GM18867 (cell line): ENCODE measurements around the gene UTS2B.
A peak's percentile ranks its signal among the peaks of the same experiment; 100 is the strongest.

Source experiments
- ATAC-seq: cut with Tn5 transposase; IDR thresholded peaks from one replicate; pipeline ENCODE4 v1.9.1; 2021; ENCODE audit warnings: mild to moderate bottlenecking, moderate library complexity; ENCODE audit not compliant: unreplicated experiment

The UTS2B gene

DNA sequence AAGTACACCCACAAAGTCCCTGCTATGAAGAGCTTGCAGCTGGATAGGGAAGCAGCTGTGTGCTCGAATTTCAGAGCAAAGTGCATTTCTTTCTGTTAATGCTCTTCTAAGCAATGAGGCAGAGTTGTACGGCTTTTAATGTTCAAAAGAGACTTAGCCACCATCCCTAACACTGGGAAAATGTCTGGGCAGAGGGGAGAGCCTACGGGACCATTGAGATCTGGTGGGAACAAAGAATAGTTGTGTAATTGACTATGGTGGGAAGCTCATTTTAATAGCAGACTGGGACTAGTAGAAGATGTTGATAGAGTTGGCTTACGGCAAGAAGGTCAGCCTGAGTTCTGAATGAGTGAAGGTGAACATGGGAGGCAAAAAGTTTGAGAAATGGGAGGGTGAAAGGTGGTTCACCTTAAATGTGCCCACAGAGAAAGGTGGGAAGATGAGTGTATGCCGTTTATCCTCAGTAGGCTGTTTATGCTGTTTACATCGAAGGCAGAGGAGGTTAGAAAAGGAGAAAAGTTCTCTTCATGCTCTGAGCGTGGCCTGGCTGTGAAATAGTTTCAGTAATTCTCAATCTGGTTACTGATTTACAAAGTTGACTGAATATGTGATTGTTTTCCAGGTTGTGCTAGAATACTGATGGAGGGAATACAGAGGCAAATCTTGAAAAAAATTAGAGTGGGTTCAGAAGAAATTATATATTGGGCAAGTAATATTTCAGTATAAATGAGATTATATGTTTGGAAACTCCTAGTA lies 22.9 kb upstream of the UTS2B start:
- no peak for ATAC-seq

DNA sequence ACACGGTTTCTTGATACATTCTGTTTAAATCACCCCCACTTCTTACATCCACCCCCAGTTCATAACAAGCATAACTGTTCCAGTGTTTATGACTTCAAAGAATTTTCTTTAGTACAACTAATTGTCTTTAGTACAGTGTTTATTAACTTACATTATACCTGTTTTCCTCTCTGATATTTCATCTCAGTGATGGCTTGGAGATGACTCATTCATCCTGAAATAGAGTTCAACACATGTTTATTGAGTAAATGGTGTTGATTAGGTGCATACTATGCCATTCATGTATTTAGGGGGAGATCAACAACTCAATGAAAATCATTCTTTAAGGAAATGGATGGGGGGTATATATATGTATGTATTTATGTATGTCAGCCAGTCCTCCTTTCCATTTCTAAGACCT lies 21.7 kb upstream of the UTS2B start:
- no peak for ATAC-seq

DNA sequence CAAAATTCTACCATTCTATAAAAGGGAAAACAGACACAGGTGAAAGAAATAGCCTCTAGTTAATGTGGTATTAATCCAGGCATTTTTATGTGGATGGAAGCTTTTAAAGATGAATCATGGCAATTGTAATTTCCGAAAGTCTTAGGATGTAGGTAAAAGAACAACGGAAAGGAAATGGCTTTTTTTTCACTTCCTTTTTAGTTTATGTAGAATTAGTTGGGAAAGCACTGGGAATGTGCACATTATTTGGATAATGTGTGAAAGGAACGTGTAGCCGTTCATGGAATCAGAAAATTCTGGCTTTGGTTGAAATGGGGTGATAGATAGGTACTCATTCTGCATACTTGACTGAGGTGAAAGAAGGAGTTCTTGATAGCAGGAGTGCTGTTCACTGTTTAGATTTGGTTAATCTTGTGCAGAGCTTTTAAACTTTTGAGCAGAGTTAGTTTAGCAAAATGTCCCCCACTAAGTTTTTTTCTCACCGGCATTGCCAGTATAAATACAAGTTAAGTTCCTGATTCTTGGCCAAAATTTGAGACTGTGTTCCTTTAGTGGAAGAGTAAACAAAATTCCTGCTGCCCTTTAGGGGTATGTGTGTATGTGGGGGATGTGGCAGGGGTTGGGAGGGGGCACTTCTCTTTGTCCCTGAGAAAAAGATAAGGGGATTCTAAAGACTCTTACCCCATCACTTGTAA lies 20.2 kb upstream of the UTS2B start:
- ATAC-seq = no peak

DNA sequence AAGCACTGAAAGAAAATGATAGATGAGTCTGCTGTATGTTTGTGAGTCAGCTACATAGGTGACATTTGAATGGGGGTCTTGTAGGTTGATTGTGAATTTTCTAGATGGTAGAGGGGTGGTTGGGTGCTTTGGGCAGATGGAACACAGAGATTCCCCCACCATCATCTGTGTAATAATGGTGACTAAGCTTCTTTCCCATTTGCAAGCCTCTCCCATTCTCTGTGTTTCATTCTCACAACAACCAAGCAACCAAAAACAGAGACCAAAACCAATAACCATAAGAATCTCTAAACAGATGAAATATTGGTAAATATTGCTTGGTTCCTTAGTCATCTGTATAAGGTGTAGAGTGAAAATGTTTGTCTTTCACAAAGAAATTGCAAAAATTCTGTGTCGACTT lies 17.8 kb upstream of the UTS2B start:
- no peak for ATAC-seq

DNA sequence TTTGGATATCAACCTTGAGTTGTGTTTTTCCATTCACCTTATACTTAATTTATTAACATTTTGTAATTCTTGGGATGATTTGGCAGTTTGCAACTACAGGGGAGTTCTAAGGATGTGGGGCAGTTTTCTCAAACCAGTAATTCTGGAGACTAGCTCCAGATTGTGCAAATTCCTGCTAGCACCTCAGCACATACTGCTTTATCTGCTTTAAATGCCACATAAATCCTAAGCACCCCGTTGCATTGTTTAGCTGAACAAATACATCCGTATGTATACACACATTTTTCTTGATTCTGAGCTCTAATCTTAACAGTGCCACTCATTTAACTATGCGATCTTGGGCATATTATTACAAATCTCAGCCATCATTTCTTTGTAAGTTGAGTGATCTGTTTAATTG lies 16.9 kb upstream of the UTS2B start:
- ATAC-seq = no peak

DNA sequence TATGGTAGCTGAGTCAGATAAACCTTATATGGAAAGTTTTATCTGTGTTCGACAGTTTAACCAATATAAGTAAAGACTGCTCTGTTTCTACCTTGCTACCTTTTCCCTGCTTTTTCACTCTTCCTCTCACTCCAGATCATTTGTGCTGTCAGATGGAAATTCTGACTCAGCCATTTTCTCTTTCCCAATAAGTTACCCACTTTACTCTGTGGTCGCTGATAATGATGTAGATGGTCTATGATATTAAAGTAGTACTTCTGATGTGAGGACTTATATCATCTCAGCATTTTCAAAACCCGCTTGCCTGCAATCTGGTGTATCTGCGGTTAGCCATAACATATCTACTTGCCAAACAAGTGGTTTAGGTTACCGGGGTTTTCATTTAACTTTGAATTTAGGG lies 15.0 kb upstream of the UTS2B start:
- ATAC-seq = no peak

DNA sequence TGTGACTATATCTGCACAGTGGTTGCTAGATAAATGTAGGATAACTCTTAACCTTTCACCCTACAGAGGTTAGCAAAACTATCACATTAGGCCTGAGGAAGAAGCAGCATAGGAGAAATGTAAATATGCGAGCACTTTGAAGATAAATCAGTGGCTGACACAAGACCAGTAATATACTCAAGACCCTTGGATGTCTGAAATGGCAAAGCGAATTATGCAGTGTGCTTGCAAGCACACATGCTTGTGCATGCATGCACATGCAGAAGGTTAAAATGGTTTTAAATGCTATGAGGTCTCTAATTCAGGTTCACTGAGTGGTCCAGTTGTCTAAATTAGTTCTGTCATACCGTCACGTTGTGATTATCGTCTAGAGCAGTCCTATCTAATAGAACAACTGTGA lies 13.6 kb upstream of the UTS2B start:
- ATAC-seq = no peak

DNA sequence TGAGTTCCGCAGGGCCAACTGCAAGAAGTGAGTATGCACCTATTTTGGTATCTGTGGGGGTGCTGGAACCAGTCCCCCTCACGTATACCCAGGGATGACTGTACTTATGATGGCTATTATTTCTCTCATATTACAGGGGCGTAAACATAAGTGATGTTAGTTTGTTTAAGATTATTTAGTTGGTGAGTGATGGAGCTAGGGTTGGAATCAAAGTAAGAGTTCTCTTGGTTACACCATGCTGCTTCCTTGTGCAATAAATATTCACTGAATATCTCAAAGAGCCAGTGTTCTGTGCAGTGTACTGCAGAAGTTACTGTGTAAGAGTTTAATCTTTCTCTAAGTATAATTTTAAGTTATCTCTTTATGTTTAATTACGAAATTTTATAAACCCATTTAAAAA lies 12.8 kb upstream of the UTS2B start:
- no peak for ATAC-seq

DNA sequence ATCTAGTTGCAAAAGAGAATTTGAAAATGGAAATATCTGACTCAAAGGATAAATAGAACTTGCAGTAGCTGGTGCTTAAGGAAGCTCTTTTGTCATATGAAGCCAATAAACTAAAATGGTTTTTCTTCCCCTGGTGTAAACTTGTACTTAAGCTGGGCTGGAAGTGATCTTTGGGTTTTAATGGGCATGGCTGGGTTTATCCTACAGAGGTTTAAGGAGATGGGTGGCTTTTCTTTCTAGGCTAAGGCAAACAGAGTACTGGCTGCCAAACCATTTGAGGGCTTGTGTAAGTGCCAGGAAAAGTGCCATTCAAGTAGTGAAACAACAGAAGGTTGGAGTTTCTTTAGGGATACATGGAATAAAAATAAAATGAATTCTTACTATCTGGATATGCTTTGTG lies 12.1 kb upstream of the UTS2B start:
- ATAC-seq = no peak

DNA sequence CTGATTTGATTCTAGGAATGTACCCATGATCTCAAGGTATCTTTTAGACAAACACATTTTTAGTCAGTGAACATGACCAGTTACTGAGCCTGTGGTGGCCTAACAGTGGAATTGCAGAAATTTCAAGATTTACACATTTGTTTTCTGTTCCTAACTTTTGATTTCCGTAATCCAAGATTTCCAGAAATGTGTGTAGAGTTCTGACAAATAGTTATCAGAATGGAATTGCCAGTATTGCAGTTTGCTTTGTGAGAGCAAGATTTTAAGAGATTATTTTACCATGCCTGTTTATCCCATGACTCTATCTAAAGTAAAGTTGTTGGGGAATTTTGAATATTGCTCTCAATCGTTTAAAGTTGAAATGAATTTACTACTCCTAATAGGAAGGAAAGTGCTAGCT lies 11.7 kb upstream of the UTS2B start:
- ATAC-seq = no peak

DNA sequence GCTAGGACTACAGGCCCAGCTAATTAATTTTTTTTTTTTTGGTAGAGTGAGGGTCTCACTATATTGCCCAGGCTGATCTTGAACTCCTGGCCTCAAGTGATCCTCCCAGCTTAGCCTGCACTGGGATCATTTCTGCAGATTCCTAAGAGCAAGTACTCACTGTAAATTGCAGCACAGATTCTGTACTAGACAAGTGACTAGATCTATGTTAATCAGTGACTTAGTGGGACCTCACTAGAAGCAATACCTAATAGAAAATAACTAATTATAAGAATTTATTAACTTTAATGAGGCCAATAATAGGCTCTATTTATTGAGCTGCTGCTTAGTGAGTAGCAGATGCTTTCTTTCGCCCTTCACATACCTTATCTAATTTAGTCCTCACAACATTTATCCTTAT lies 10.6 kb upstream of the UTS2B start:
- ATAC-seq = no peak

DNA sequence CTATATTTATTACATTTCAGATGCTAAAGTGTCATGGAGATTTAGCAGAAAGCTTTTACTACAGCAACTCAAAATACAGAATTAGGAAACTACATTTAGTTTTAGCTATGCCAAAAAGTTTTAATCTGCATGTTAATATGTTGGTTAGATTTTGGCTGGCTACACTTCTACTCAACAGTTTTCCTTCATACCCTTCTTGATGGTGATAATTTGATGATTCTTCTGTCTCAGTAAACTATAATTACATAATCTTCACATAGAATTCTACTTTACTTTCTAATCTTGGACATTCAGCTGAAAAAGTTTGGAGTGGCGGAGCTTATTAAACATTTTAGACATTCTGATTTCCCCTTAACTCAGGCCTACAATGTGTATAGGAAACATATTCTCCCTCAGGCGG lies 10.0 kb upstream of the UTS2B start:
- ATAC-seq = no peak

DNA sequence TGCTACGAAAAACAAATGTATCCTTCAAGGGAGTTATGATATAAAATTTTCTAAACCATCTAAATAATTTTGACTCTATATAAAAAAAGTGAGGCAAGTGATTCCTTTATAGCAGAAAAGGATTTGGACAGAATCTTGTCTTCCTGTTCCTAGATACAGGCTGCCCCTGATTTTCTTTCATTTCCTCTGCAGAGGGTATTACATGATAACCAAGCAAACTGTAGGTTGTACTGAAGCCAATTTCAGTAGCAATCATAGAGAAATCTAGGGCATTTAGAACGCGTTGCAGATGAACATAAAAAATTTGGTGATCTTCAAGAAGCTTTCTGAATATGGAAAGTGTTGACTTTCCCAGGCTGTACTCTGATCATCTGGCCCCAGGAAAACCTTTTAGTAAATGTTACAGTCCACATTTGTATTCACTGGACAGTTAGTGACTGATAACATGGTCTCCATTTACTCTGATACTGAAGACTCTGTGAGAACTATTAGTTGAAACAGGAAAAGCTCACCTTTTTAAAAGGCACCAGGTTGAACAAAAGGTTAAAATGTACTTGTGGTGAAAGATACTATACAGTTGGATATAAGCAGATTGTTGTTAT lies 9.1 kb upstream of the UTS2B start:
- no peak for ATAC-seq

DNA sequence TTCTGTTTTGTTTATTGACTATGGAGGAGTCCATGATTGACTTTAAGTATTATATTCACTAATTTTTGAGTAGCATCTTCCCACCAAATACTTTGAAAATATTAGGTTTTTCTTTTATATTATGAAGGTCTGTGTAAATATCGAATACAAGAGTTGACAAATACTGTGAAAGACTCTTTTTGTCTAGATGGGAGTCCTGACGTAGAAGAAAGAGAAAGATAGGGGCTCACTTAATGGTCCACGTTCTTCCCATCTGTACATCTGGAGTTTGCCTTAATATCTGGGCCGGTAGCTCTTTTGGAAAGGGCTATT lies 7.8 kb upstream of the UTS2B start:
- ATAC-seq = no peak

DNA sequence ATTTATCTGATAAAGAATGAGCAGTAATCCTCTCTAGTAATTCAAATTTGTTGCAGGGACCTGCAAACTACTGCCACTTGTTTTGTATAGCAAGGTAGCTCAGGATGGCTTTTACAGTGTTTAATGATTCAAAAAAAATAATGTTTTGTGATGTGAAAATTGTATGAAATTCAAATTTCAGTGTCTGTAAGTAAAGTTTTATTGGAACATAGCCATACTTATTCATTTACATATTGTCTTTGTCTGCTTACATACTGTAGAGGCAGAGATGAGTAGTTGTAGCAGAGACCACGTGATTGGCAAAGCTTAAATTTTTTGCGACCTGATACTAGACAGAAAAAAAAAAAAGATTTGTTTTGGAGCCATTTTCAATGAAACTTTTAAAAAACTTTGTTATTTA lies 6.5 kb upstream of the UTS2B start:
- ATAC-seq = peak; percentile 49

DNA sequence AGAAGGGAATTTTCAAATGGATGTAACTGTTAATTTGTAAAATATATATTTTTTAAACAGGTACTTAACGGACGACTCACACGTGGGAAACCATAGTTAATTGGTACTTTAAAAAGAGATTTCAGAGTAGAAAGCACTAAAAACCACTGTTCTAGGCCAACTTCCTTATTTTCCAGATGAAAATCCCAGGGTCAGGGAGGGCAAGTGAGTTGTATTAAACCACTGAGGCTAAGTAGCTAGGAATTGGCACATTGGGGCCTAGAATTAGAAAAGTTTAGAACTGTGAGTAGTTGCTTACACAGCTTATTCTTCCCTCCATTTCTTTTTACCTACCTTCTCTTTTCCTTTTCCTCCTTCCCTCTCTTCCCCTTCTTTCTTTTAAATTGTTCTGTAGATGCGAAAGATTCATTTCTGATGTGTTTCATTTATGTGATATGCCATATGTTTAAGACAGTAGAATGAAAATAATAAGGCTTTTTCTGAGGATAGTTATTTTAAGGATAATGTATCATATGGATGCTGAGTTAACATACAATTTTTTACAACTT lies 4.1 kb upstream of the UTS2B start:
- ATAC-seq = no peak

DNA sequence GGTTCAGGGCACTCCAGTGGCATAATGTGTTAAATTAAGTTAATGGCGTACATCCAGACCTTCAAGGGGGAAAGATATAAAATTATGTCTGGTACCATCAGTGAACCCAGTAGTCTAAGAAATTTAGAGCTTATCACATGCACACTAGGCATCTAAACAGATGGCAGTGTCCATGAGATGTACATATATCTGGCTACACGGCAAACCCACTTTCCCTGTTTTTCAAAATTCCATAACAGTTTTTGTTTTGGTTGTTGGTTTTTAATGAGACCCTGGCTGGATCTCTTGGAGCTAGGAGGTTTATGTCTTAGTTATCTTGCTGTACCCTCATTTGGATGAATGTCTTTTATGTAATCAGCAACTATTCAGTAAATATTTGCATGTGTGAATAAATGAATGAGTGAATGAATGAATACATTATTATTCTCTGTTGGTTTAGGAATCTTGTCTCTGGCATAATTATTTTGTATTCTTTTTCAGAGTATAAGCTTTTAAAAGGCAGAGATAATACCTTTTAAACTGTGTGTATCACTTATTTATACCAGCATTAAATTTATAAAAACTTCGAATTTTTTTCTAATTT lies 3.1 kb upstream of the UTS2B start:
- no peak for ATAC-seq

DNA sequence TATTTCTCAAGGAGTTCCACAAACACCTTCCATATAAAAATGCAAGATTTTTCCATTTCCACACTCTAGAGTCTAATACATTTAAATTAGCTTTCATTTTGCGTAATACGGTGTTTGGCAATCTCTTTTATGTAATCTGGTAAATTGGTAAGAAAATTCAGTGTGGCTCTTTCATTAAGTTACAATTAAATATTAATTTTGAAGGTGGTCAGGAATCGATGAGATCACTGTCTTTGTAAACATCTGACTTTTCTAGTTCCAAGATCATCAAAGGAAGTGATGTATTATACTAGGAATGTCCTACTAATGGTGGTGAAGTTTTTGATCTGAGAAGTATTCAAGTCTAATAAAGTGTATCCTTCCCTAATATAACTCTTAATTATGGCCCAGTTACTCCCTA lies 1.1 kb upstream of the UTS2B start:
- ATAC-seq = no peak

DNA sequence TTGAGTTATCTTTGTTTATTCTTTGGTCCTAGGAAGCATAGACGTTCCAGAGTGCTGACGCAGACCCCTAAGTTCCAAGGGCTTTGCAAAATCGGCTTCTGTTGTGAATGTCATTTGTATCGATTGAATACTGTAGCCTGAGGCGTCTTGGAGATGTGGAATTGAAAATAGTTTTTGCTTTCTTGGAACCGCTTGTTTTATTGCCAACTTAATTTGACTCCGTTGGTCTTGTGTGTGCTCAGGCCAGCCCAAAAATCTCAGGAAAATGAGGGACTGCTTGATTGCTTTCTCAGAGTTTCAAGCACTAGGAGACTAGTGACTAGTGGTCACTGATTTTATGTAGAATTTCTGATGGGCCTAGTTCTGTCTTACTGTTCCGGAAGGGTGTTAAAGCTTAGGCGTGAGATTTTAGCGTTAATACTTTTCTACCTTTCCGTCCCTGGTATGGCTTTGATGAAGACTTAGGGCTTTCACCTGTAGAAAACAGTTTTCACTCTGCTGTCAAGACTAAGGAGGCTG lies 263 bp upstream of the UTS2B start:
- no peak for ATAC-seq

DNA sequence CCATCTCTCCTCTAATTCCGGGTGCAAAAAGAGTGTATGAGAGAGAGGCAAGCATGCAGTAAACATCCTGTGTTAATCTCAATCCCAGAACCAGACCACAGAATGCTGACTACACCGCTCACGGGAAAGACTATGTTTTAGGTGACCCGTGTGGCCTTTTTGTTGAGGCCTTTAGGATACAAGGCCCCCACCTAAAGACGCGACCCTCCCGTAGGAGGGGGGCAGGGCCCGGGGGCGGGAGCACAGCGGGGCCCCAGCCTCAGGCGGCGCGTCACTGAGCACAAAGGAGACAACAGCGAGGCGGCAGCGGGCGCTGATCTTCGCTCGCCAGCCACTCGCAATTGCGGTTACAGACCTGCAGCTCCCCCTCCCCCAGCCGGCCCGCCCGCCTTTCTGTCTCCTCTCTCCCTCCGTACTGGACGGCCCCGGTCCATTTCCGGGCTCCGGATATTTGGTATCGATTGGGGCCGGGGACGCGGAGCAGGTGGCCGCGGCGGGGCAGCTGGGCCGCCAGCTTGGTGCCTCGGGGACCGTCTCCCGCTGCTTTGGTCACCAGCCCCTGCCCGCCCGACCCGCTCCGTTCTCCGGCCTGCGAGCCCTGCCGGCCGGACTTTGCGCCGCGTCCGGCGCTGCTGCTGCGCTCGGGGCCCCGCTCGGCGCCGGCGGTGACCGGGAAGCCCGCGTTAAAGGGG lies 1.2 kb downstream of the UTS2B start, which contains the start of gene CCDC50:
Gene CCDC50, plus strand, starts transcription at position 433 of the 692 bp plus-strand sequence. CDS start 281 bp downstream, outside the sequence.
- ATAC-seq = peak; percentile 79

DNA sequence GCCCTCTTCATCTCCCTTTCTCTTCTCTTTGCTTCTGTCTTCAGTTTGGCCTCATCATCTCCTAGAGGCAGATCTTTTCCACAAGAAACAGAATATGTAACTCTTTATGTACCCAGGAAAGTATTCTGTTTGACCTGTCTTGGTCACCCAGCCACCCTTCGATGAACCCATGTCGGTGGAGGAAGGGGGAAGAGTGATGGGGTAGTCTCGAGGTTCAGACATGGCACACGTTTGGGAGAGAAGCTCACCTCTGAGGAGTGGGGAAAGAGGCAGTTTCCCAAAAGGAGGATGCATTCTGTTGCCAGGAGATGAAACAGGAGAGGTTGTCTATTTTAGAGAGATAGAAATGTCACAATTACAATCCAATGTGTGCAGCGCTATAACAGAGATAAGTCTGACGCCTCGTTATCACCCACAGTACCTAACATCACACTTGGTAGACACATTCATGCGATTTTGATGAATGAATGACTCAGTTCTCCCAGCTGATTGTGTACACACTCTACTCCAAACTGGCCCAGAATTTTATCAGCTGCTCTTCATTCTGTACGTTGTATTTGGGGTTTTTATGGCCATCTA lies 1.9 kb downstream of the UTS2B start:
- no peak for ATAC-seq
